Endothelial cell of umbilical vein (primary cell): Measurements from ENCODE around the gene LRP1B.

Experiments used
- POLR2A ChIP-seq: IDR thresholded peaks from 2 replicates; pipeline ENCODE4 v1.6.1; 2012; ENCODE audit warnings: low read depth, mild to moderate bottlenecking, control low read depth, low read length
- TF ChIP-seq, protein P1 (sequence below), 2 donors: IDR thresholded peaks; 1 replicate in 1 of 2; 2 replicates in 1 of 2; pipeline ENCODE4 v1.5.1; 2011; ENCODE audit warnings: low read length in 2 of 2, mild to moderate bottlenecking in 2 of 2, moderate library complexity in 2 of 2, control low read depth in 1 of 2, inconsistent platforms in 1 of 2, low read depth in 1 of 2; ENCODE audit not compliant: insufficient read depth in 1 of 2; ENCODE audit errors: extremely low read depth in 1 of 2
- TF ChIP-seq, protein P2 (sequence below): IDR thresholded peaks from 2 replicates; pipeline ENCODE4 v1.6.1; 2011; ENCODE audit not compliant: insufficient read depth, insufficient read length

DNA sequence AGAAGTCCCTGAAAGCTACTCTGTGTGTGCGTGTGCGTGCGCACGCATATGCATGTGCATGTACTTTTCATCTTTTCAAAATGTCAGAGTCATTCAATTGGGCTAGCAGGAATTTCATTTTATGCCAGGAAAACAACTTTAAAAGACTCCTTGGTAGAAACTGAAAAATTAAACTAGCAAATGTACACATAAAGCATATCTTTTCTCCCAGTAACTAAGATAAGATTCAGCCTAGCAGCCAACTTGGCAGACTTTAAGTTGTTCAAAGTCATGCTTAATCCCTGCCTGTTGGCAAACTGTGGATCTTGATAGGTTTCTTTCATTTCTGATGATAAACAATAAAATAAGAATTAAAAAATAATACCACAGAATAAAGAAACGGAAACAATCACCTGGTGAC is 1129.1 kb downstream of the LRP1B start:
- no peak for TF ChIP-seq POLR2A
- TF ChIP-seq, protein P1, sequence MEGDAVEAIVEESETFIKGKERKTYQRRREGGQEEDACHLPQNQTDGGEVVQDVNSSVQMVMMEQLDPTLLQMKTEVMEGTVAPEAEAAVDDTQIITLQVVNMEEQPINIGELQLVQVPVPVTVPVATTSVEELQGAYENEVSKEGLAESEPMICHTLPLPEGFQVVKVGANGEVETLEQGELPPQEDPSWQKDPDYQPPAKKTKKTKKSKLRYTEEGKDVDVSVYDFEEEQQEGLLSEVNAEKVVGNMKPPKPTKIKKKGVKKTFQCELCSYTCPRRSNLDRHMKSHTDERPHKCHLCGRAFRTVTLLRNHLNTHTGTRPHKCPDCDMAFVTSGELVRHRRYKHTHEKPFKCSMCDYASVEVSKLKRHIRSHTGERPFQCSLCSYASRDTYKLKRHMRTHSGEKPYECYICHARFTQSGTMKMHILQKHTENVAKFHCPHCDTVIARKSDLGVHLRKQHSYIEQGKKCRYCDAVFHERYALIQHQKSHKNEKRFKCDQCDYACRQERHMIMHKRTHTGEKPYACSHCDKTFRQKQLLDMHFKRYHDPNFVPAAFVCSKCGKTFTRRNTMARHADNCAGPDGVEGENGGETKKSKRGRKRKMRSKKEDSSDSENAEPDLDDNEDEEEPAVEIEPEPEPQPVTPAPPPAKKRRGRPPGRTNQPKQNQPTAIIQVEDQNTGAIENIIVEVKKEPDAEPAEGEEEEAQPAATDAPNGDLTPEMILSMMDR (IDR thresholded peaks at IDR 0.05; ENCODE audit: extremely low read depth in 1 of 2, insufficient read depth in 1 of 2, low read depth in 1 of 2, low read length in 2 of 2), result no peak
- TF ChIP-seq, protein P2, sequence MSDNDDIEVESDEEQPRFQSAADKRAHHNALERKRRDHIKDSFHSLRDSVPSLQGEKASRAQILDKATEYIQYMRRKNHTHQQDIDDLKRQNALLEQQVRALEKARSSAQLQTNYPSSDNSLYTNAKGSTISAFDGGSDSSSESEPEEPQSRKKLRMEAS, result no peak
